GM18517 (cell line): ENCODE data around the gene BLOC1S1.

Experiments
- ATAC-seq: cut with Tn5 transposase; IDR thresholded peaks from one replicate; pipeline ENCODE4 v1.9.1; 2021; ENCODE audit warnings: mild to moderate bottlenecking, moderate library complexity; ENCODE audit not compliant: unreplicated experiment

The BLOC1S1 gene

GRCh38 chr12:55694188-55694515 is 21.7 kb upstream of the BLOC1S1 start:
- no peak for ATAC-seq

- ATAC-seq, result no peak
Observed at GRCh38 chr12:55694651-55695050, 21.2 kb upstream of the BLOC1S1 start.

- no peak for ATAC-seq
Observed at GRCh38 chr12:55695349-55695748, 20.5 kb upstream of the BLOC1S1 start.

GRCh38 chr12:55696141-55696540 is 19.7 kb upstream of the BLOC1S1 start:
- ATAC-seq, result no peak

GRCh38 chr12:55696796-55697462 is 18.9 kb upstream of the BLOC1S1 start:
- ATAC-seq, result no peak

GRCh38 chr12:55697686-55698085 is 18.2 kb upstream of the BLOC1S1 start:
- ATAC-seq, result no peak

- ATAC-seq, result no peak
Observed at GRCh38 chr12:55698241-55698955, 17.4 kb upstream of the BLOC1S1 start.

- ATAC-seq, result no peak
Observed at GRCh38 chr12:55698965-55699364, 16.9 kb upstream of the BLOC1S1 start.

- no peak for ATAC-seq
Observed at GRCh38 chr12:55699471-55700055, 16.3 kb upstream of the BLOC1S1 start.

GRCh38 chr12:55700255-55701018 is 15.4 kb upstream of the BLOC1S1 start:
- ATAC-seq, result no peak

- no peak for ATAC-seq
Observed at GRCh38 chr12:55702861-55703260, 13.0 kb upstream of the BLOC1S1 start.

- no peak for ATAC-seq
Observed at GRCh38 chr12:55703288-55703687, 12.6 kb upstream of the BLOC1S1 start.

GRCh38 chr12:55703901-55704761 is 11.7 kb upstream of the BLOC1S1 start:
- ATAC-seq, result no peak

- ATAC-seq, result no peak
Observed at GRCh38 chr12:55704824-55705718, 10.8 kb upstream of the BLOC1S1 start.

GRCh38 chr12:55705782-55706402 is 10.0 kb upstream of the BLOC1S1 start:
- no peak for ATAC-seq

- no peak for ATAC-seq
Observed at GRCh38 chr12:55706568-55707218, 9.2 kb upstream of the BLOC1S1 start.

- ATAC-seq, result no peak
Observed at GRCh38 chr12:55707219-55707671, 8.6 kb upstream of the BLOC1S1 start.

- no peak for ATAC-seq
Observed at GRCh38 chr12:55707841-55708694, 7.8 kb upstream of the BLOC1S1 start, which contains the start of gene ITGA7. Gene ITGA7 (minus strand): TSS chr12:55707904. CDS start chr12:55707682, 222 bp downstream.
